HG03460 (cell line): ENCODE results near the gene HOXC10.

Experiments used
- ATAC-seq: cut with Tn5 transposase; IDR thresholded peaks from one replicate; pipeline ENCODE4 v1.9.1; 2021; ENCODE audit not compliant: unreplicated experiment

HOXC10 gene

GRCh38 chr12:54015018-54015931 lies 30.3 kb downstream of the HOXC10 start:
- no peak for ATAC-seq

- no peak for ATAC-seq
Observed at GRCh38 chr12:54016051-54016450, 31.1 kb downstream of the HOXC10 start.

GRCh38 chr12:54016478-54016964 lies 31.6 kb downstream of the HOXC10 start:
- no peak for ATAC-seq

GRCh38 chr12:54017027-54017788 lies 32.3 kb downstream of the HOXC10 start:
- peak; percentile 20 for ATAC-seq

- ATAC-seq = peak; percentile 63
Observed at GRCh38 chr12:54017878-54018467, 33.0 kb downstream of the HOXC10 start.

- no peak for ATAC-seq
Observed at GRCh38 chr12:54018468-54018984, 33.6 kb downstream of the HOXC10 start.

- ATAC-seq = no peak
Observed at GRCh38 chr12:54019091-54019811, 34.3 kb downstream of the HOXC10 start.

- ATAC-seq = no peak
Observed at GRCh38 chr12:54019924-54020590, 35.1 kb downstream of the HOXC10 start.

- ATAC-seq = no peak
Observed at GRCh38 chr12:54020591-54021405, 35.9 kb downstream of the HOXC10 start.

- no peak for ATAC-seq
Observed at GRCh38 chr12:54021432-54022013, 36.6 kb downstream of the HOXC10 start.

- no peak for ATAC-seq
Observed at GRCh38 chr12:54022960-54023884, 38.3 kb downstream of the HOXC10 start.

- ATAC-seq = no peak
Observed at GRCh38 chr12:54024127-54024526, 39.2 kb downstream of the HOXC10 start.

- ATAC-seq = no peak
Observed at GRCh38 chr12:54024581-54025305, 39.8 kb downstream of the HOXC10 start.

GRCh38 chr12:54025499-54026405 lies 40.8 kb downstream of the HOXC10 start:
- ATAC-seq = no peak

- ATAC-seq = no peak
Observed at GRCh38 chr12:54026640-54027441, 41.9 kb downstream of the HOXC10 start.
